Upper lobe of left lung (tissue), 6 donors: ENCODE results near the gene SLC38A5. TPM values are rescaled to one million over a fixed set of nuclear protein-coding genes. Genes with fewer than 3 reads are reported as not detected.

Experiments used
- ATAC-seq, 2 donors: fragments of 200-7000 bp; cut with Tn5 transposase; one replicate each; pipeline ENCODE4 v1.9.1; 2022; ENCODE audit warnings: mild to moderate bottlenecking in 2 of 2, moderate library complexity in 2 of 2; ENCODE audit not compliant: low FRiP score in 2 of 2
- DNase-seq, 2 donors: peaks; one replicate each; pipeline ENCODE4 v3.0.0-alpha.2; 2019 to 2020
- H3K27ac ChIP-seq, 4 donors: fragments of 200-600 bp; sonication (generic); one replicate each; pipeline ENCODE4 v1.5.1; 2016 to 2019
- H3K27me3 ChIP-seq, 4 donors: fragments of 200-600 bp; sonication (generic); one replicate each; pipeline ENCODE4 v1.5.1; 2017 to 2019
- H3K36me3 ChIP-seq, 4 donors: fragments of 200-600 bp; sonication (generic); one replicate each; pipeline ENCODE4 v1.5.1; 2016 to 2019
- H3K4me1 ChIP-seq, 4 donors: fragments of 200-600 bp; sonication (generic); one replicate each; pipeline ENCODE4 v1.5.1; 2018 to 2019
- H3K4me3 ChIP-seq, 4 donors: fragments of 200-600 bp; sonication (generic); one replicate each; pipeline ENCODE4 v1.5.1; 2017 to 2019; ENCODE audit warnings: mild to moderate bottlenecking in 2 of 4, moderate library complexity in 1 of 4
- H3K9me3 ChIP-seq, 4 donors: fragments of 200-600 bp; sonication (generic); one replicate each; pipeline ENCODE4 v1.5.1; 2018 to 2019
- EP300 ChIP-seq, 4 donors: sonication (generic); formaldehyde crosslinking; IDR thresholded peaks; one replicate each; pipeline ENCODE4 v1.5.1; 2017; ENCODE audit warnings: antibody characterized with exemption in 4 of 4, control low read depth in 2 of 4
- POLR2A ChIP-seq, 4 donors: fragments of 450-650 bp; IDR thresholded peaks; one replicate each; pipeline ENCODE4 v1.5.1; 2016 to 2017; ENCODE audit warnings: antibody characterized with exemption in 4 of 4, mild to moderate bottlenecking in 2 of 4
- POLR2AphosphoS5 ChIP-seq, 2 donors: sonication (generic); formaldehyde crosslinking; IDR thresholded peaks; one replicate each; pipeline ENCODE4 v1.5.1; 2017; ENCODE audit warnings: antibody characterized with exemption in 2 of 2
- WGBS, 2 donors: methylation state at CpG; one replicate each; pipeline ENCODE4 v1.1.5; 2017 to 2018; 5-methylcytosine and 5-hydroxymethylcytosine counted together
- total RNA-seq, 6 donors: library from RNA; depleted of rRNA in 4 of 6; stranded (reverse); fragments of >200 nt in 4 of 6; gene quantifications; one replicate each; pipeline versions ENCODE4 v1.1.0 to v1.2.1, GENCODE V29; 2016 to 2021
- TF ChIP-seq, protein P1 (sequence below), 6 experiments: fragments of 450-650 bp in 4 of 6; fragments of 200-600 bp in 2 of 6; sonication (generic) in 2 of 6; IDR thresholded peaks; one replicate each; pipeline ENCODE4 v1.5.1; 2016 to 2019; ENCODE audit warnings: antibody characterized with exemption in 6 of 6
- donor health status: DM: no; HTN: no; CAD: no; lungs with moderate emphysema.
- donor health status: DM: no; HTN: yes; CAD: no; lungs with severe emphysema.

SLC38A5 gene
- total RNA-seq, 6 donors from 2014 or later, result 10.2 to 32.4 (median 17.9) TPM

DNA sequence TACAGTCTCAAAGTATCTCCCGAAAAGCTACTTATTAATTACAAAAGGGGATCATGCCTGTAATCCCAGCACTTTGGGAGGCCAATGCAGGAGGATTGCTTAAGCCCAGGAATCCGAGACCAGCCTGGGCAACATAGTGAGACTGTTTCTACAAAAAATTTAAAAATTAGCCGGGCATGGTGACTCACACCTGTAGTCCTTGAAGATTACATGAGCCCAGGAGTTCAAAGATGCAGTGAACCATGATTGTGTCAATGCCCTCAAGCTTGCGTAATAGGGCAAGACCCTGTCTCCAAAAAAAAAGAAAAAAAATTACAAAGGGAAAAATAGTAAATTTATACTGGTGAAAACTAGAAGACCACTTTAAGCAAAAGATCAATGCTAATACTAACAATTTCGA, 35.4 kb upstream of the SLC38A5 start:
- H3K4me1 ChIP-seq, result peaks cover 0 to 5% (median 0%) of the 10 kb centered on the region in 4 donors
- no peak overlapping the region for H3K4me3 ChIP-seq
- H3K27me3 ChIP-seq, result no peaks in the 10 kb centered on the region
- WGBS, 2 donors, result 76 to 83% methylated on average over 5 of the region's 5 CpGs
- ATAC-seq (no peak), DNase-seq (no peak)
- no peak overlapping the region for H3K27ac ChIP-seq
- TF ChIP-seq POLR2A (IDR thresholded peaks at IDR 0.05), result no peak
- TF ChIP-seq POLR2AphosphoS5 (IDR thresholded peaks at IDR 0.05), result no peak
- TF ChIP-seq, protein P1, sequence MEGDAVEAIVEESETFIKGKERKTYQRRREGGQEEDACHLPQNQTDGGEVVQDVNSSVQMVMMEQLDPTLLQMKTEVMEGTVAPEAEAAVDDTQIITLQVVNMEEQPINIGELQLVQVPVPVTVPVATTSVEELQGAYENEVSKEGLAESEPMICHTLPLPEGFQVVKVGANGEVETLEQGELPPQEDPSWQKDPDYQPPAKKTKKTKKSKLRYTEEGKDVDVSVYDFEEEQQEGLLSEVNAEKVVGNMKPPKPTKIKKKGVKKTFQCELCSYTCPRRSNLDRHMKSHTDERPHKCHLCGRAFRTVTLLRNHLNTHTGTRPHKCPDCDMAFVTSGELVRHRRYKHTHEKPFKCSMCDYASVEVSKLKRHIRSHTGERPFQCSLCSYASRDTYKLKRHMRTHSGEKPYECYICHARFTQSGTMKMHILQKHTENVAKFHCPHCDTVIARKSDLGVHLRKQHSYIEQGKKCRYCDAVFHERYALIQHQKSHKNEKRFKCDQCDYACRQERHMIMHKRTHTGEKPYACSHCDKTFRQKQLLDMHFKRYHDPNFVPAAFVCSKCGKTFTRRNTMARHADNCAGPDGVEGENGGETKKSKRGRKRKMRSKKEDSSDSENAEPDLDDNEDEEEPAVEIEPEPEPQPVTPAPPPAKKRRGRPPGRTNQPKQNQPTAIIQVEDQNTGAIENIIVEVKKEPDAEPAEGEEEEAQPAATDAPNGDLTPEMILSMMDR (IDR thresholded peaks at IDR 0.05), result no peak
- TF ChIP-seq EP300 (IDR thresholded peaks at IDR 0.05), result no peak
- peaks cover 0 to 5% (median 0%) of the 10 kb centered on the region in 4 donors for H3K9me3 ChIP-seq
- no peaks in the 10 kb centered on the region for H3K36me3 ChIP-seq

DNA sequence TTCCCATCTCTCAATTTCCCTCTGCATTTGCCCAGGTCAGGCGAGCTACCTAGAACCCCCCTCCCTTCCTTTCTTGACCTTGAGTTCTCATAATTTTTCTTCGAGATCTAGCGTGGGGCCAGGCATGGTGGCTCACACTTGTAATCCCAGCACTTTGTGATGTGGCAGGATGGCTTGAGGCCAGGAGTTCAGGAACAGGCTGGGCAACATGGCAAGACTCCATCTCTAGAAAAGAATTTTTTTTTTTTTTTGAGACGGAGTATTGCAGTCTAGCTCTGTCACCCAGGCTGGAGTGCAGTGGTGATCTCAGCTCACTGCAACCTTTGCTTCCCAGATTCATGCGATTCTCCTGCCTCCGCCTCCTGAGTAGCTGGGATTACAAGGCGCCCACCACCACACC, 34.2 kb upstream of the SLC38A5 start:
- Histone ChIP-seq H3K27me3 (no peaks in the 10 kb centered on the region), H3K4me3 (no peak overlapping the region), H3K9me3 (peaks cover 0 to 5% (median 0%) of the 10 kb centered on the region in 4 donors), H3K27ac (no peak overlapping the region), H3K36me3 (no peaks in the 10 kb centered on the region), H3K4me1 (peaks cover 0 to 2% (median 0%) of the 10 kb centered on the region in 4 donors)
- no peak for ATAC-seq
- no peak for DNase-seq
- WGBS, 2 donors, result 49 to 74% methylated on average over 3 to 7 of the region's 7 CpGs
- TF ChIP-seq EP300 (IDR thresholded peaks at IDR 0.05), result no peak
- TF ChIP-seq POLR2A (IDR thresholded peaks at IDR 0.05), result no peak
- TF ChIP-seq, protein P1 (IDR thresholded peaks at IDR 0.05), result no peak
- no peak for TF ChIP-seq POLR2AphosphoS5 (IDR thresholded peaks at IDR 0.05)

DNA sequence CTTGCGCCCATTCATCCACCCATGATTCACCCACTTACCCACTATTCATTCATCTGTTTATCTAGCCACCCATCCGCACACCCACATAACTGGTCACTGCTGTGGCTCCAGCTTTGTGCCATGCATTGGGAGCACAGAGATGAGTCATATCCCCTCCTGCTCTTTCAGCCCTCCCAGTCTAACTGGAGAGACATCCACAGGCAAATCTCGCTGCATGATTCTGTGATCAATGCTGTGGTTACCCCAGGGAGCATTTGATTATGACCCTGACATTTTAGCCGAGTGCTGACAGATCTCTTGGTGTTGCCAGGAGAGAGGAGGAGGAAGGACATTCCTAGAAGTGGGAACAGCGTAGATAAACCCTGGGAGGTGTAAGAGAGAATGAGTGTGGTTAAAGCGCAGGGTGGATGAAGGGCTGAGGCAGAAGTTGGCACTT, 28.3 kb upstream of the SLC38A5 start:
- Histone ChIP-seq H3K4me1 (no peaks in the 10 kb centered on the region), H3K36me3 (no peaks in the 10 kb centered on the region), H3K27ac (no peak overlapping the region), H3K4me3 (no peak overlapping the region), H3K27me3 (no peaks in the 10 kb centered on the region), H3K9me3 (peaks cover 0 to 4% (median 0%) of the 10 kb centered on the region in 4 donors)
- TF ChIP-seq EP300 (IDR thresholded peaks at IDR 0.05) (no peak), POLR2A (IDR thresholded peaks at IDR 0.05) (no peak), POLR2AphosphoS5 (IDR thresholded peaks at IDR 0.05) (no peak)
- TF ChIP-seq, protein P1 (IDR thresholded peaks at IDR 0.05), result no peak
- DNase-seq (no peak), ATAC-seq (no peak)
- 72 to 75% methylated on average over 5 to 6 of the region's 6 CpGs for WGBS, 2 donors

DNA sequence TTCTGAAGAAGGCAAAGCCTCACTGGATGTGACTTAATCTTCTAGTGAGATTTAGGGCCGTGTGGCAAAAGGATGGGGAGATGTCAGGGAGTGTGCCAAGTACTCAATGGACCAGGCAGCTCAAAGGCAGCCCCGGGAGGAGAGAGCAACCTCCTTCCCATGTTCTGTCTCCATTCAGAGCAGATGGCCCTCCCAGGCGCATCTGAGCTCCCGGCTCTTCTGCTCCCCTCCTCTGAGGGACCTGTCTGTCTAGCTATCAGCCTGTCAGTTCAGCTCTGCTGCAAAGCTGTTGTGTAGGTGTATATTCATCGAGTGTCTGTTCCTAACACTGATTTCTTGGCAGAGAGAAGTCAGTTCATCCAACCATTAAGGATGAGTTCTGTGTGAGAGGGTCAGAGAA, 27.8 kb upstream of the SLC38A5 start:
- DNase-seq, result no peak
- TF ChIP-seq, protein P1 (IDR thresholded peaks at IDR 0.05), result no peak
- TF ChIP-seq POLR2A (IDR thresholded peaks at IDR 0.05) (no peak), EP300 (IDR thresholded peaks at IDR 0.05) (no peak), POLR2AphosphoS5 (IDR thresholded peaks at IDR 0.05) (no peak)
- 77 to 81% methylated on average over 4 to 5 of the region's 5 CpGs for WGBS, 2 donors

DNA sequence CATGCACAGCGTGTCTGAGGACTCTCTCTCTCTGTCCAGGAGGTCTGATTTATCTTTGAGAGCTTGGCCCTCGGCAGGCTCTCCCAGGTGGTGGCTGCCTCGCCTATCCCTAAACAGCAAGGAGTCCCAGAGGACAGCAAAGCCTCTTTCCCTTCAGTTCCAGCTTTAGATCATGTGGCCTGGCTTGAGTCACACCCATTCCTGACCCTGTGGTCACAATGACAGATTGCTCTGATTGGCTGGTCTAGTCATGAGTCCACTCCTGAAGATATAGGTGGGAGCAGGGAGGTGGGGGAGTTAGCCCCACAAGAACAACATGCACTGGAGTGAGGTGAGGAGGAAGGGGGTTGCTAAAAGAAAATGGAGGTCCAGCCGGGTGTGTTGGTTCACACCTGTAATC, 26.6 kb upstream of the SLC38A5 start:
- no peak for TF ChIP-seq POLR2A (IDR thresholded peaks at IDR 0.05)
- no peak for TF ChIP-seq POLR2AphosphoS5 (IDR thresholded peaks at IDR 0.05)
- TF ChIP-seq, protein P1 (IDR thresholded peaks at IDR 0.05), result no peak
- TF ChIP-seq EP300 (IDR thresholded peaks at IDR 0.05), result no peak
- Histone ChIP-seq H3K9me3 (peaks cover 0 to 4% (median 0%) of the 10 kb centered on the region in 4 donors), H3K4me3 (no peak overlapping the region), H3K36me3 (no peaks in the 10 kb centered on the region), H3K4me1 (no peaks in the 10 kb centered on the region), H3K27me3 (no peaks in the 10 kb centered on the region), H3K27ac (no peak overlapping the region)
- WGBS, 2 donors, result 76 to 83% methylated on average over 1 to 4 of the region's 4 CpGs
- DNase-seq (no peak), ATAC-seq (no peak)

More for the DNA sequence above, 27.8 kb upstream of the SLC38A5 start:
- H3K27me3 ChIP-seq, result no peaks in the 10 kb centered on the region
- H3K36me3 ChIP-seq, result no peaks in the 10 kb centered on the region
- H3K4me3 ChIP-seq, result no peak overlapping the region
- H3K4me1 ChIP-seq, result no peaks in the 10 kb centered on the region
- H3K9me3 ChIP-seq, result peaks cover 0 to 4% (median 0%) of the 10 kb centered on the region in 4 donors
- H3K27ac ChIP-seq, result no peak overlapping the region
- ATAC-seq, result no peak
